OCI-LY7 (cell line): ENCODE results near the gene ABCD3.

ENCODE experiments used
- EZH2phosphoT487 ChIP-seq: fragments of 200-600 bp; sonication (generic); IDR thresholded peaks from 2 replicates; pipeline ENCODE4 v1.6.1; 2018; ENCODE audit warnings: low read depth, borderline replicate concordance, mild to moderate bottlenecking, mixed run types, antibody characterized with exemption, low read length, moderate library complexity, mixed read lengths
- TF ChIP-seq, protein P1 (sequence below): fragments of 200-600 bp; sonication (generic); conservative IDR thresholded peaks from 2 replicates; pipeline ENCODE4 v1.5.1; 2014; ENCODE audit warnings: mild to moderate bottlenecking, antibody characterized with exemption, low read length, moderate library complexity, mixed read lengths

GRCh38 chr1:94512816-94513215 lies 94.6 kb downstream of the ABCD3 start:
- TF ChIP-seq, protein P1, sequence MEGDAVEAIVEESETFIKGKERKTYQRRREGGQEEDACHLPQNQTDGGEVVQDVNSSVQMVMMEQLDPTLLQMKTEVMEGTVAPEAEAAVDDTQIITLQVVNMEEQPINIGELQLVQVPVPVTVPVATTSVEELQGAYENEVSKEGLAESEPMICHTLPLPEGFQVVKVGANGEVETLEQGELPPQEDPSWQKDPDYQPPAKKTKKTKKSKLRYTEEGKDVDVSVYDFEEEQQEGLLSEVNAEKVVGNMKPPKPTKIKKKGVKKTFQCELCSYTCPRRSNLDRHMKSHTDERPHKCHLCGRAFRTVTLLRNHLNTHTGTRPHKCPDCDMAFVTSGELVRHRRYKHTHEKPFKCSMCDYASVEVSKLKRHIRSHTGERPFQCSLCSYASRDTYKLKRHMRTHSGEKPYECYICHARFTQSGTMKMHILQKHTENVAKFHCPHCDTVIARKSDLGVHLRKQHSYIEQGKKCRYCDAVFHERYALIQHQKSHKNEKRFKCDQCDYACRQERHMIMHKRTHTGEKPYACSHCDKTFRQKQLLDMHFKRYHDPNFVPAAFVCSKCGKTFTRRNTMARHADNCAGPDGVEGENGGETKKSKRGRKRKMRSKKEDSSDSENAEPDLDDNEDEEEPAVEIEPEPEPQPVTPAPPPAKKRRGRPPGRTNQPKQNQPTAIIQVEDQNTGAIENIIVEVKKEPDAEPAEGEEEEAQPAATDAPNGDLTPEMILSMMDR = no peak
- no peak for TF ChIP-seq EZH2phosphoT487
